H1 (cell line): ENCODE data around the gene PDLIM3.

Source experiments
- ATF2 ChIP-seq: IDR thresholded peaks from 2 replicates; pipeline ENCODE4 v1.6.1; 2012; ENCODE audit warnings: low read length, inconsistent platforms
- EP300 ChIP-seq, 2 experiments: IDR thresholded peaks; 1 replicate in 1 of 2; 2 replicates in 1 of 2; pipeline ENCODE4 v1.6.1; 2011 to 2012; ENCODE audit warnings: low read depth in 2 of 2, low read length in 2 of 2, mild to moderate bottlenecking in 2 of 2, borderline replicate concordance in 1 of 2, inconsistent platforms in 1 of 2, moderate library complexity in 1 of 2
- EZH2 ChIP-seq: fragments of 200-600 bp; sonication (generic); IDR thresholded peaks from 2 replicates; pipeline ENCODE4 v1.7.1; 2012; ENCODE audit warnings: low read depth, mild to moderate bottlenecking, moderate library complexity, low read length, inconsistent platforms; ENCODE audit not compliant: severe bottlenecking
- GTF2F1 ChIP-seq: IDR thresholded peaks from 2 replicates; pipeline ENCODE4 v1.6.1; 2012; ENCODE audit warnings: low read depth, low read length, improper control_type of control experiment, borderline replicate concordance
- HDAC2 ChIP-seq, 2 experiments: fragments of 300-600 bp in 1 of 2; sonication (generic) in 1 of 2; IDR thresholded peaks; 2 replicates each; pipeline ENCODE4 v1.6.1; 2011 to 2012; ENCODE audit warnings: low read depth in 2 of 2, low read length in 2 of 2, mild to moderate bottlenecking in 2 of 2, moderate library complexity in 2 of 2, borderline replicate concordance in 1 of 2, inconsistent platforms in 1 of 2
- HDAC6 ChIP-seq: IDR thresholded peaks from one replicate; pipeline ENCODE4 v1.7.1; 2012; ENCODE audit warnings: low read depth, mild to moderate bottlenecking, inconsistent platforms, low read length, moderate library complexity
- MAFK ChIP-seq: IDR thresholded peaks from 2 replicates; pipeline ENCODE4 v1.6.1; 2012; ENCODE audit warnings: low read depth, mild to moderate bottlenecking, improper control_type of control experiment, low read length
- POLR2A ChIP-seq, 2 experiments: IDR thresholded peaks; 1 replicate in 1 of 2; 2 replicates in 1 of 2; pipeline ENCODE4 v1.6.1; 2011; ENCODE audit warnings: low read depth in 2 of 2, low read length in 2 of 2, mild to moderate bottlenecking in 2 of 2; ENCODE audit errors: control extremely low read depth in 1 of 2
- POLR2AphosphoS5 ChIP-seq: IDR thresholded peaks from 2 replicates; pipeline ENCODE4 v1.6.1; 2011; ENCODE audit warnings: low read depth, low read length
- SP1 ChIP-seq: IDR thresholded peaks from 2 replicates; pipeline ENCODE4 v1.6.1; 2011; ENCODE audit warnings: low read depth, low read length
- TF ChIP-seq, protein P1 (sequence below), 3 experiments: IDR thresholded peaks; 1 replicate in 2 of 3; 2 replicates in 1 of 3; pipeline versions ENCODE4 v1.5.1 to v1.6.1; 2011; ENCODE audit warnings: low read length in 3 of 3, mild to moderate bottlenecking in 3 of 3, inconsistent platforms in 2 of 3, low read depth in 1 of 3, moderate library complexity in 1 of 3; ENCODE audit not compliant: insufficient read depth in 1 of 3; ENCODE audit errors: control extremely low read depth in 1 of 3

DNA sequence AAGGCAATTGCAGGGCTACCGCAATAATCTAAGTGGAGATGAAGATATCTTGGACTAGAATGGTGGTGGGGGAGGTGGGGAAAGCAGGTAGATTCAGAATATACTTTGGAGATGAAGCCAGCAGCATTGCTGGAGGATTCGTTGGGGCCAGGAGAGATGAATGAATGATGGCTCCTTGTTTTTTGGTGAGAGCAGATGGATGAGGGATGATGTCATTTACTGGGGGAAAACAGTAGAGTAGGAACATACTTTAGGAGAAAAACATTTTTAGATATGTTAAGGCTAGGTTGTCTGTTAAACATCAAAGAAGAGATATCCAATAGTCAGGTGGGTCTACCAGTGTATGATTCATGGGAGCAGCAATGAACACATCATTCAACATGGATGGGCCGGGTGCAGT lies 69.6 kb downstream of the PDLIM3 start:
- no peak for TF ChIP-seq SP1
- no peak for TF ChIP-seq POLR2A (IDR thresholded peaks at IDR 0.05; ENCODE audit: control extremely low read depth in 1 of 2, low read depth in 2 of 2, low read length in 2 of 2)
- no peak for TF ChIP-seq HDAC2 (IDR thresholded peaks at IDR 0.05; ENCODE audit: borderline replicate concordance in 1 of 2, low read depth in 2 of 2, low read length in 2 of 2)
- no peak for TF ChIP-seq EP300 (IDR thresholded peaks at IDR 0.05; ENCODE audit: borderline replicate concordance in 1 of 2, low read depth in 2 of 2, low read length in 2 of 2)
- TF ChIP-seq, protein P1, sequence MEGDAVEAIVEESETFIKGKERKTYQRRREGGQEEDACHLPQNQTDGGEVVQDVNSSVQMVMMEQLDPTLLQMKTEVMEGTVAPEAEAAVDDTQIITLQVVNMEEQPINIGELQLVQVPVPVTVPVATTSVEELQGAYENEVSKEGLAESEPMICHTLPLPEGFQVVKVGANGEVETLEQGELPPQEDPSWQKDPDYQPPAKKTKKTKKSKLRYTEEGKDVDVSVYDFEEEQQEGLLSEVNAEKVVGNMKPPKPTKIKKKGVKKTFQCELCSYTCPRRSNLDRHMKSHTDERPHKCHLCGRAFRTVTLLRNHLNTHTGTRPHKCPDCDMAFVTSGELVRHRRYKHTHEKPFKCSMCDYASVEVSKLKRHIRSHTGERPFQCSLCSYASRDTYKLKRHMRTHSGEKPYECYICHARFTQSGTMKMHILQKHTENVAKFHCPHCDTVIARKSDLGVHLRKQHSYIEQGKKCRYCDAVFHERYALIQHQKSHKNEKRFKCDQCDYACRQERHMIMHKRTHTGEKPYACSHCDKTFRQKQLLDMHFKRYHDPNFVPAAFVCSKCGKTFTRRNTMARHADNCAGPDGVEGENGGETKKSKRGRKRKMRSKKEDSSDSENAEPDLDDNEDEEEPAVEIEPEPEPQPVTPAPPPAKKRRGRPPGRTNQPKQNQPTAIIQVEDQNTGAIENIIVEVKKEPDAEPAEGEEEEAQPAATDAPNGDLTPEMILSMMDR (IDR thresholded peaks at IDR 0.05; ENCODE audit: control extremely low read depth in 1 of 3, insufficient read depth in 1 of 3, low read depth in 1 of 3, low read length in 3 of 3): no peak
- TF ChIP-seq GTF2F1: no peak
- no peak for TF ChIP-seq MAFK
- no peak for TF ChIP-seq EZH2
- TF ChIP-seq POLR2AphosphoS5: no peak
- no peak for TF ChIP-seq HDAC6
- TF ChIP-seq ATF2: no peak
